ENCODE results near the gene SRRM4.

Gene SRRM4

DNA sequence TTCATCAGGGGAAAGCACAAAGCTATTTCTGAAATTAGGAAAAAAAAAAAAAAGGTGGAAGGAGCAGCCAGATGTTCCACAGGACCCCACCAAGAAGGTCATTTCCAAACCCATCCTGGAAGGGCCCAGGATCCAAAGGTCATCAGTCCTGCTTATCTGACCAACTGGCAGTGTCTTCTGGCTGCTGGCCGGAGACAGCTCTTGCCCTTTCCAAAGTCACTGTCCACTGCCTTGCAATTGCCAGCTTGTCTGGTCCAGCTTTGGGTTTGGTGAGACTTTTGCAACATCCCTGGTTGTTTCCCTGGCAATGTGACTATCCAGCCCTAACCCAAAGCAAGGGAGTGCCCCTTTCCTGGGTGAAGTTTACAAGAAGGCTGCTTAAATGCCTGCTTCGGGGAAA is 178.5 kb downstream of the SRRM4 start:
- no peak for DNase-seq (ENCODE audit: extremely low read depth in 1 of 2, low read depth in 1 of 2)

- no peak for DNase-seq (ENCODE audit: extremely low read depth in 1 of 2, low read depth in 1 of 2)
These were observed 186.6 kb downstream of the SRRM4 start for GRCh38 chr12:119167902-119168301.

DNA sequence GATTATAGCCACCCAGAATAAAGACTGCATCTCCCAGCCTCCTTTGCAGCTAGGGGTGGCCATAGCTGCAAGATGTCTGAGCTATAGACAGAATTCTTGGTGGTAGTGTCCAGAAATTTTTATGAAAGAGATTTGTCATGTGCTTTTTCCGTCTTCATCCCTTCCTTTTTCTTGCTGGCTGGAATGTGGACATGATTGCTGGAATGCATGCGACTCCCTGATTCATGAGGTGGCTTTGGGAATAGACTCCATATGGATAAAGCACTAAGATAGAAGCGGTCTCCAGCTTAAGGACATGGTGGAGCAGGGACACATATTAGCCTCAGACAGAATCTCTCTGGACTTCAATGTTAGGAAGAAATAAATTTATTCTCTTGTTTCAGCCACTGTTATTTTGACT is 187.4 kb downstream of the SRRM4 start:
- no peak for DNase-seq (ENCODE audit: extremely low read depth in 1 of 2, low read depth in 1 of 2)

DNA sequence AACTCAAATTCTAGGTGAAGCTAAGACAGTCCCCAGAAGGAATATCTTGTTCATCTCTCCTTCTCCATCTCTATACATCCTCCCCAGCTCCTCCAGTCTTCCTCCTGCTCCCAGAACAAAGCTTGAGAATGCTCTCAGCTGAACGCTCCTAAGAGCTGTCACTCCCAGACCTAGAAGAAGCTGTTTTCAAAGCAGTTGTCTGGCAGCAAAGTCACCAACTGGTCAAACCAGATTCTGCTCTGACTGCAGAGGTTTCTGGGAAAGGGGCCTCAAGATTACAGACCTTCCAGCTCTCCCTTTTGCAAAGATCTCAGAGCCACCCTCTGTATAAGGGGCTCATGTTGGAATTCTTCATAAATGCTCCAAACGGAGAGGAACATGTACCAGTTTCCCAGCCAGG is 187.8 kb downstream of the SRRM4 start:
- no peak for DNase-seq (ENCODE audit: extremely low read depth in 1 of 2, low read depth in 1 of 2)

GRCh38 chr12:119171291-119171690 is 189.9 kb downstream of the SRRM4 start:
- DNase-seq (ENCODE audit: extremely low read depth in 1 of 2, low read depth in 1 of 2) = no peak

DNA sequence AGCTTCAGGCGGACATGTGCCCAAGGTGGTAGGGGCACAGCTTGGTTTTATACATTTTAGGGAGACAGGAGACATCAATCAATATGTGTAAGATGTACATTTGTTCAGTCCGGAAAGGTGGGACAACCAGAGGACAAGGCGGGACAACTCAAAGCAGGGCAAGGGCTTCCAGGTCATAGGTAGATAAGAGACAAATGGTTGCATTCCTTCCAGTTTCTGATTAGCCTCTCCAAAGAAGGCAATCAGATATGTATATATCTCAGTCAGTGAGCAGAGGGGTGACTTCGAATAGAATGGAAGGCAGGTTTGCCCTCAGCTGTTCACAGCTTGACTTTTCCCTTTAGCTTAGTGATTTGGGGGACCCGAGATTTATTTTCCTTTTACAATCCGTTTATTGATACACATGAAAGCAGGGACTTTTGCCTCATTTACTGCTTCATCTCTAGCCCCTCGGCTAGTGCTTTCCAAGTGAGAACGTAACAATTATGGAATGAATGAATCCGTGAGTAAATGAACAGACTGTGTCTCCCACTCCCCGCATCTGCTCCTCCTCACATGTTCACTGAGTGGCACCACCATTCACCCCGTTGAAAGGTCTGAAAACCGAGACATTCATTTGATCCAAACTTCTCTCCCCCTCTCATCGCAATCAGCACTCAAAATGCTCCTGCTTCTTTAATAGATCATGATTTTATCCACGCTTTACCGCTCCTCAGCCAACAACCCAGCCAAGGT is 190.5 kb downstream of the SRRM4 start:
- DNase-seq (ENCODE audit: extremely low read depth in 1 of 2, low read depth in 1 of 2) = no peak

GRCh38 chr12:119175081-119175480 is 193.7 kb downstream of the SRRM4 start:
- no peak for DNase-seq (ENCODE audit: extremely low read depth in 1 of 2, low read depth in 1 of 2)

DNA sequence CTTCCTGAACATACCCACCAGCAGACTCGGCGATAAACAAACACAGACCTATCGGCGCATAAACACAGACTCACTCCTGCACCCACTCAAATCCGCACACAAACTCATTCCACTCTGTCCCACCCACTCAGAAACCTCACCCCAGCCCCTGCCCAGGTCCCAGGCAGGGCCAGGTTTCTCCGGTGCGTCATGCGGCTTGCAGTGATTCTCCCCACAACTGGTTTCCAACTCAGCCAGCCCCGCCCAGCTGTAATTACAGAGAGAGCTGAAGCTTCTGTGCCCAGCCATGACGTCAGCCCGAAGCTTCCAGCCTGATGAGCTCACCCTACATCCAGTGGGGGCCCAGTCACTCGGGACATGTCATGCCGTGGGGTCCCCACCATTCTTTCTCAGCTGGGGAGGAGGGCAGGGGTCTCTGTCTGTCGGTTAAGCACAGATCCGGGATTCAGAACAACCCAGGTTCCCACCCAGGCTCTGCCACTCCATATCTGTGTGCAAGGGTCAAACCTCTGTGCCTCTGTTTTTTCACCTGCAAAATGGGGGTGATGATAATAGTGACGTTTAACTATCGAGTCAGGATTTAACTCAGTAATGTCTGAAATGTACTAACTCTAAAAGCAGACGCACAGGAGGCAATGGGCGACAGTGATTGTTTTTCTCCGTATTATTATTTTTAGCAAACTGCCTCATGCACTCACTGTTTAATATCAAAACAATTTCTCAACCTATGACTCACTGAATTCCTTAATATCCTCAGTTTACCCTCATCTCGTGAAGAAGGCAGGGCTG is 195.1 kb downstream of the SRRM4 start:
- no peak for DNase-seq (ENCODE audit: extremely low read depth in 1 of 2, low read depth in 1 of 2)

GRCh38 chr12:119177056-119177325 is 195.7 kb downstream of the SRRM4 start:
- no peak for DNase-seq (ENCODE audit: extremely low read depth in 1 of 2, low read depth in 1 of 2)

DNA sequence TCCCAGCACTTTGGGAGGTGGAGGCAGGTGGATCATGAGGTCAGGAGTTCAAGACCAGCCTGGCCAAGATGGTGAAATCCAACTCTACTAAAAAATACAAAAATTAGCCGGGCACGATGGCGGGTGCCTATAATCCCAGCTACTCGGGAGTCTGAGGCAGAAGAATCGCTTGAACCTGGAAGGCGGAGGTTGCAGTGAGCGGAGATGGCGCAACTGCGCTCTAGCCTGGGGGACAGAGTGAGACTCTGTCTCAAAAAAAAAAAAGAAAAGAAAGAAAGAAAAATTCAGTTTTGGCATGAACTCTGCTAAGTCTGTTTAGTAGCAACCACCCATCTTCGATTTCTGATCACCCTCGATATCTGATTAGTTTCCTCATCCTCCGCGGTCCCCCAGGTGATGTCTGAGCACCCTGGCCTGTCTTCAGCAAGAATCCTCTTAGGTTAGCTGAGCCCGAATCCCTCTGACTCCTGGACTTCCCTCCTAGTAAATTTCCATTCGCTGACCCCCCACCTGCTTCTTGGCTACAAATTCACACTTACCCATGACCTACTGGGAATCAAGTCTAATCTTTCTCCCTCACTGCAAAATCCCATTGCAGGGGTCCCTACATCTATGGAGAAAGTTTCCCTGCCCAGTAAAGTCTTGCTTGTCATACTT is 196.5 kb downstream of the SRRM4 start:
- DNase-seq (ENCODE audit: extremely low read depth in 1 of 2, low read depth in 1 of 2) = no peak

DNA sequence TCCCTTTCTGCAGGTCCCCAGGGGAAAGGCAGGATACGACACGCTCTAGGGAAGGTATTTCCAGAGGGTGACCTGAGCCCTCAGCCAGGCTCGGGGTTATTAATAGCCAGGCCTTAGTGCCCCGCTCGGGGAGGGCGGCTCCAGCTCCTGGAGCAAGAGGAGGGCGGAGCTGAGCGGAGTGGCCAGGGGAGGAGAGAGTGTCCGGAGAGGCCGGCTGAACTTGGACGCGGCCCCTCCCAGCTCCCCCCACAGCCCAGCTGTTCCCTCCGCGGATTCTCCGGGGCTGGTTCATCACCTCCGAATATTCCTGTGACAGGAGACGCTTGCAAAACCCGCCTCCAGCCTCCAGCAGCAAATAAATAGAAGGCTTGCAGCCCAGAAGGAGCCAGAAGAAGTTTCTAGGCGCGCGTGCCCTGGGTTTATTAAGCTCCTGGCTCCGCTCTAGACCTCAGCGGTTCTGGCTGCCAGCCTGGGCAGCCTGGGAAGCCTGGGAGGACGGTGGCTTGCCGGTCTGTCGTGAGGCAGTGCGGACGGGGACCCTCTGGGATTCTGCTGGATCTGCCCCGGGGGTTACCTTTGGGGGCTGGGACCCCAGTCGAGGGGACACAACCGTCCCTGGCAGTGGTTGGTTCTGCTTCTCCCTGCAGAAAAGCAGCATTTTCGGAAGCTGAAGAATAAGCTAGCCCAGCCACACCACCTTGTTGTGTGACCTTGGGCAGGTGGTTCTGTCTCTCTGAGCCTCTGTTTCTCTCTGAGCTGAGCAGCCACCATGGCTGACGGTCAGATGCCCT is 197.4 kb downstream of the SRRM4 start, which contains the start of gene HSPB8:
Gene HSPB8 (plus strand): TSS at position 388 of the 791 bp plus-strand sequence. CDS start 382 bp downstream, at position 770.
- DNase-seq (ENCODE audit: extremely low read depth in 1 of 2, low read depth in 1 of 2) = no peak

DNA sequence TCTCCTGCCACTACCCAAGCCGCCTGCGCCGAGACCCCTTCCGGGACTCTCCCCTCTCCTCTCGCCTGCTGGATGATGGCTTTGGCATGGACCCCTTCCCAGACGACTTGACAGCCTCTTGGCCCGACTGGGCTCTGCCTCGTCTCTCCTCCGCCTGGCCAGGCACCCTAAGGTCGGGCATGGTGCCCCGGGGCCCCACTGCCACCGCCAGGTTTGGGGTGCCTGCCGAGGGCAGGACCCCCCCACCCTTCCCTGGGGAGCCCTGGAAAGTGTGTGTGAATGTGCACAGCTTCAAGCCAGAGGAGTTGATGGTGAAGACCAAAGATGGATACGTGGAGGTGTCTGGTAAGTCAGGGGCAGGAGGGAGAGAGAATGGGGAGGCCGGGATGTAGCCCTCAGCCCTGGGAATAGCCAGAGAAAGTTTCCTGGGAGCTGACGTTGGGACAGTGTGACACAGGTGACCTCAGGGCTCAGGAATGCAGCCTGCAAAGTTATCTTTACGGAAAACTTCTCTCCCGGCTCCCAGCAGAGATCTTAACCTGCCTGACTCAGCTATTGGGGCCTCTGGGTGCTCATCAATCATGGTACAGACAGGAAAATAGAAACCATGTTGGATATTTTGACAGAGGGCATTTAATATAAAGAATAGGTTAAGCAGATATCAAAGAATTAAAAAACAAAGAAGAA is 198.1 kb downstream of the SRRM4 start:
- DNase-seq (ENCODE audit: extremely low read depth in 1 of 2, low read depth in 1 of 2) = no peak

DNA sequence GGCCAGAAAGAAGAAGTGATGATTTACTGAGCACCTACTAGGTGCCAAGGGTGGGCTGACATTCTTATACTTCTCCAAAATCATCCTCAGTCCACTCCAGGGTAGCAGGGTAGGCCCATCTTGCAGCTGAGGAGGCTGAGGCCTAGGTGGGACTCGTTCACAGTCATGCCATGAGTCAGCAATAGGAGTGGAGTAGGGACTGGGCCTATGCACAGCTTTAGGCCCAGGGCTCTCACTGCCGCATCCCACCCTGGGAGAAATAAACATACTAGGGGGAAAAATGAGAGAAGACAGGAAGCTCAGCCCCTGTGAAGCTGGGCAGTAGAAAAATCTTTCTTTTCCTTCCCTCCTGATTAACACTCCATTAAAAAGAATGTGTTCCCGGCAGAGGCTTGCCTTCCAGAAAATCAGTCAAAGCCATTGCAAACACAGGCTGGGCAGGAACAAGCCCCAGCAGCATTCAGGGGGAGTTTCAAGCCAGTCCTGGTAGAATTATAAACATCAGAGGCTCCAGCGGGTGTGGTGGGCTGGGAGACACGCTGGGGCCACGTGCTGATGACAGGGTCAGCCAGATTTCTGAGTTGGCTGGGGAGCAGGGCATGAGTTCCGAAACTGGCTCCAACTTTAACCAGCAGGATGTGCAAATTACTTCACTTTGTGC is 199.2 kb downstream of the SRRM4 start:
- no peak for DNase-seq (ENCODE audit: extremely low read depth in 1 of 2, low read depth in 1 of 2)

DNA sequence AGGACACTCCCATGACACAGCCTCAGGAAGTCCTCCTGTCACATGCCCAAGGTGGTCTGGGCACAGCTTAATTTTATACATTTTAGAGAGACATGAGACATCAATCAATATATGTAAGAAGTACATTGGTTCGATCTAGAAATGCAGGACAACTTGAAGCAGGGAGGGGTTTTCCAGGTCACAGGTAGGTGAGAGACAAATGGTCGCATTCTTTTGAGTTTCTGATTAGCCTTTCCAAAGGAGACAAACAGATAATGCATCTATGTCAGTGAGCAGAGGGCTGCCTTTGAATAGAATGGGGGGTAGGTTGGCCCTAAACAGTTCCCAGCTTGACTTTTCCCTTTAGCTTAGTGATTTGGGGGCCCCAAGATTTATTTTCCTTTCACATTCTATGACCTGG is 199.9 kb downstream of the SRRM4 start:
- no peak for DNase-seq (ENCODE audit: extremely low read depth in 1 of 2, low read depth in 1 of 2)

GRCh38 chr12:119181944-119182343 is 200.6 kb downstream of the SRRM4 start:
- no peak for DNase-seq (ENCODE audit: extremely low read depth in 1 of 2, low read depth in 1 of 2)

DNA sequence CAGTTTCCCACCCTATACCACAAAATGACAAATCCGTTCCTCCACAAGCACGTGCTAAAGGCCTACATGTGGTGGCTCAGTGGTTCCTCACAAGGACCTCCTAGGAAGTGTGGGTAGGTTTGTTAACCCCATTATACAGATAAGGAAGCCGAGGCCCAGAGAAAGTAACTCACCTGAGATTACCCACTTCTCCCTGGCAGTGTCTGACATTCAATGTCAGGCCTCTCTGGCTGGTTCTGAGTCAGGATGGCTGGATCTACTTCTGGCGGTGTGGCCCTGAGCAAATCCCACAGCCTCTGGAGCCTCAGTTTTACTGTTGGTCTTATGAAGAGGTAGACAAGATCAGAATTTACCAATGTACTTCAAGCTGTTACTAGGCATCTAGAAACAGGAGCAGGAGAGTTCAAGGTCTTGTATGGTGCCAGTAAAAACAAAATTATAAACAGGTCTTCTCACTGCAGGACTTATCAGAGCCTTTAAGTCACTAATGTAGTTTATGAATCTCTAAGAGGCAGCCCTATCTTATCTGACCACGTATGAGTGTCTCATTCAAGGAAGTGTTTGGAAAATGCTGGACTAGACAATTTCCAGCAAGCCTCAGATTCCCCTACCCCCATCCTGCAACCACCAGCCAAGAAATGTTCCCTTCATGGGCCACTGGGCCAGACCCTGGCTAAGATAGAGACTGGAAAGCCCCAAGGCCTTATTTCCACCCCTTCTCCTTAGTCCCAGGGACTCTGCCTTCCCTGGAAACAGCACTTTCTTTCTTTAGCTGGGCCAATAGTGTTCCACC is 201.6 kb downstream of the SRRM4 start:
- no peak for DNase-seq (ENCODE audit: extremely low read depth in 1 of 2, low read depth in 1 of 2)

- DNase-seq (ENCODE audit: extremely low read depth in 1 of 2, low read depth in 1 of 2) = no peak
These were observed 202.8 kb downstream of the SRRM4 start for GRCh38 chr12:119183942-119184695.

- DNase-seq (ENCODE audit: extremely low read depth in 1 of 2, low read depth in 1 of 2) = no peak
These were observed 213.9 kb downstream of the SRRM4 start for GRCh38 chr12:119195256-119195655.

DNA sequence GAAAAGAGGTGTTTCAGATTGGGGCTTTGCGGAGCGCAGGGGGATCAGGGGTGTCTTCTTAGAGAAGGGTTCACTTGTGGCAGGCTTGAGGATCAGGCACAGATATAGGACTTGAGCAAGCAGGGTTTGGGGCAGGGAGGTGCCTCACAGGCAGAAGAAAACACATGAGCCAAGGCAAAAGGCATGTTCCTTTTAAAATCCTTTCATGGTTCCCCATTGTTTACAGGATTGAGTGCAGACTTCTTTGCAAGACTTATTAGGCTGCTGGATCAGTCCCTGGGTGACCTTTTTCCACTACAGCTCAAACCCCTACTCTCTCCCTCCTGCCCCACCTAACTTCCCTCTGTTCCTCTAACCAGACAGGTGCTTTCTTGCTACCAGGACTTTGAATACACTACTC is 217.1 kb downstream of the SRRM4 start:
- no peak for DNase-seq (ENCODE audit: extremely low read depth in 1 of 2, low read depth in 1 of 2)

Measured in activated CD8-positive, alpha-beta memory T cell treated with anti-CD3 and anti-CD28 coated beads for 1 hour (primary cell).